GM23248 (cell line): ENCODE data around the gene JDP2.

Experiments
- EZH2 ChIP-seq: fragments of 200-600 bp; sonication (generic); IDR thresholded peaks from 2 replicates; pipeline ENCODE4 v1.6.1; 2018; ENCODE audit warnings: antibody characterized with exemption, mild to moderate bottlenecking; ENCODE audit not compliant: insufficient read depth, poor library complexity, severe bottlenecking
- EZH2phosphoT487 ChIP-seq: fragments of 200-600 bp; sonication (generic); IDR thresholded peaks from 2 replicates; pipeline ENCODE4 v1.6.1; 2018; ENCODE audit warnings: antibody characterized with exemption, moderate library complexity, mild to moderate bottlenecking, low read depth; ENCODE audit not compliant: insufficient read depth

DNA sequence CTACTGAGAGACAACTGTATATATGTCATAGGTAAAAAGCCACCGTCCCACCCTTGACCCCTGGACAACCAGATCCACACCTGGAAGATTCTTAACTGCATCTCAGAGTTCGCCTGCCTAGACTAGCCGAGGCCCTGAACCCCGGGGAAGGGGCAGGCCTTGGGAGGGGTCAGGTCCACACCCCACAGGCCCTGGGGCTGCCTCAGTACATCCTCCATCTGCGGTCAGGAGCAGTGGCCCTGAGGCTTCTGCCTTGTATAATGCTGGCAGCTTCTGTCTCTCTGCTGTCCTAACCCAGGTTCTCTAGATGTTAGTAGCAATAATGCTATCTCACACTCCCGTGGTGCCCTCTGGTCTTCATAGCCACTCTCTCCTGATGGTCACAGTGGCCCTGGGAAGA lies 36.8 kb downstream of the JDP2 start:
- no peak for TF ChIP-seq EZH2
- TF ChIP-seq EZH2phosphoT487, result no peak
